BLaER1 treated with 17β-estradiol and CSF1 and Interleukin-3, amounts not matched to agents 10 nM and 100 nM (cell line): ENCODE results near the gene ARHGAP27.
A peak's percentile ranks its signal among the peaks of the same experiment; 100 is the strongest.

Experiments used
- H3K27ac ChIP-seq, 11 experiments: shearing (Covaris generic); formaldehyde crosslinking; 2 replicates each; pipeline ENCODE4 v1.8.1; 2022
- H3K27me3 ChIP-seq, 11 experiments: shearing (Covaris generic); formaldehyde crosslinking; 2 replicates each; pipeline ENCODE4 v1.8.1; 2022
- H3K36me3 ChIP-seq, 11 experiments: shearing (Covaris generic); formaldehyde crosslinking; 2 replicates each; pipeline ENCODE4 v1.8.1; 2022
- H3K4me1 ChIP-seq, 10 experiments: shearing (Covaris generic); formaldehyde crosslinking; 2 replicates each; pipeline ENCODE4 v1.8.1; 2022
- H3K4me2 ChIP-seq, 11 experiments: shearing (Covaris generic); formaldehyde crosslinking; 2 replicates each; pipeline ENCODE4 v1.8.1; 2022
- H3K4me3 ChIP-seq, 10 experiments: shearing (Covaris generic); formaldehyde crosslinking; 2 replicates each; pipeline ENCODE4 v1.8.1; 2022
- H3K9ac ChIP-seq, 11 experiments: shearing (Covaris generic); formaldehyde crosslinking; 2 replicates each; pipeline ENCODE4 v1.8.1; 2022
- H3K9me3 ChIP-seq, 11 experiments: shearing (Covaris generic); formaldehyde crosslinking; replicated peaks in 1 of 11; 2 replicates each; pipeline ENCODE4 v1.8.1; 2022
- H4K20me1 ChIP-seq, 11 experiments: shearing (Covaris generic); formaldehyde crosslinking; 2 replicates each; pipeline ENCODE4 v1.8.1; 2022
- Cebpa-rat ChIP-seq, 11 experiments: shearing (Covaris generic); IDR thresholded peaks; 2 replicates each; pipeline ENCODE4 v1.8.1; 2022

The ARHGAP27 gene

GRCh38 chr17:45436161-45436560 is 3.5 kb upstream of the ARHGAP27 start:
- Histone ChIP-seq H3K27me3 (no peaks in the 10 kb centered on the region; a peak in 1 of 22 replicates), H3K4me3 (no peak overlapping the region; a peak in 1 of 20 replicates), H3K4me2 (peak overlapping the region in 10 of 11 experiments; percentile 59 to 100 (median 100); a peak in 19 of 22 replicates), H3K9ac (peak overlapping the region in 6 of 11 experiments; percentile 36 to 67 (median 58); a peak in 9 of 22 replicates), H3K36me3 (peaks cover 0 to 45% (median 31%) of the 10 kb centered on the region in 11 experiments; a peak in 16 of 22 replicates), H4K20me1 (peaks cover 0 to 51% (median 10%) of the 10 kb centered on the region in 11 experiments; a peak in 12 of 22 replicates), H3K27ac (peak overlapping the region in 4 of 11 experiments; percentile 24 to 72 (median 64); a peak in 3 of 22 replicates), H3K4me1 (peaks cover 36 to 97% (median 93%) of the 10 kb centered on the region in 10 experiments), H3K9me3 (no peaks in the 10 kb centered on the region)
- no peak for TF ChIP-seq Cebpa-rat (IDR thresholded peaks at IDR 0.05)

- Histone ChIP-seq H3K36me3 (peaks cover 0 to 45% (median 31%) of the 10 kb centered on the region in 11 experiments; a peak in 16 of 22 replicates), H3K4me2 (peak overlapping the region in 10 of 11 experiments; percentile 44 to 100 (median 100); a peak in 21 of 22 replicates)
These were observed 2.8 kb upstream of the ARHGAP27 start for GRCh38 chr17:45435481-45435880.

GRCh38 chr17:45433159-45433535 is 477 bp upstream of the ARHGAP27 start:
- no peaks in the 10 kb centered on the region; a peak in 1 of 22 replicates for H3K27me3 ChIP-seq
- peak overlapping the region in 9 of 11 experiments; percentile 29 to 87 (median 74); a peak in 17 of 22 replicates for H3K27ac ChIP-seq
- peaks cover 64 to 97% (median 93%) of the 10 kb centered on the region in 10 experiments for H3K4me1 ChIP-seq
- peak overlapping the region in 9 of 11 experiments; percentile 45 to 85 (median 79); a peak in 13 of 22 replicates for H3K9ac ChIP-seq
- TF ChIP-seq Cebpa-rat (IDR thresholded peaks at IDR 0.05): no peak
- peaks cover 0 to 49% (median 22%) of the 10 kb centered on the region in 11 experiments; a peak in 14 of 22 replicates for H4K20me1 ChIP-seq
- H3K9me3 ChIP-seq: no peaks in the 10 kb centered on the region
- H3K36me3 ChIP-seq: peaks cover 0 to 35% (median 26%) of the 10 kb centered on the region in 11 experiments; a peak in 17 of 22 replicates
- peak overlapping the region in 6 of 10 experiments; percentile 68 to 80 (median 71); a peak in 7 of 20 replicates for H3K4me3 ChIP-seq
- peak overlapping the region; percentile 97 to 100 (median 99) for H3K4me2 ChIP-seq

More at GRCh38 chr17:45435481-45435880, 2.8 kb upstream of the ARHGAP27 start:
- no peaks in the 10 kb centered on the region for H3K9me3 ChIP-seq
- H3K27ac ChIP-seq: peak overlapping the region in 3 of 11 experiments; percentile 23 to 72 (median 24); a peak in 6 of 22 replicates
- H3K4me3 ChIP-seq: no peak overlapping the region
- H3K9ac ChIP-seq: peak overlapping the region in 6 of 11 experiments; percentile 36 to 67 (median 58); a peak in 10 of 22 replicates
- peaks cover 42 to 97% (median 93%) of the 10 kb centered on the region in 10 experiments for H3K4me1 ChIP-seq
- no peaks in the 10 kb centered on the region; a peak in 1 of 22 replicates for H3K27me3 ChIP-seq
- H4K20me1 ChIP-seq: peaks cover 0 to 46% (median 11%) of the 10 kb centered on the region in 11 experiments; a peak in 13 of 22 replicates
- TF ChIP-seq Cebpa-rat (IDR thresholded peaks at IDR 0.05): no peak

GRCh38 chr17:45431531-45432404 is 902 bp downstream of the ARHGAP27 start:
- Histone ChIP-seq H3K27ac (peak overlapping the region; percentile 32 to 87 (median 73); a peak in 21 of 22 replicates), H3K4me1 (peaks cover 66 to 97% (median 93%) of the 10 kb centered on the region in 10 experiments), H3K27me3 (no peaks in the 10 kb centered on the region; a peak in 1 of 22 replicates), H3K4me3 (peak overlapping the region; percentile 59 to 80 (median 70)), H3K36me3 (peaks cover 0 to 28% (median 18%) of the 10 kb centered on the region in 11 experiments; a peak in 17 of 22 replicates), H4K20me1 (peaks cover 10 to 49% (median 25%) of the 10 kb centered on the region in 11 experiments; a peak in 14 of 22 replicates), H3K4me2 (peak overlapping the region; percentile 97 to 100 (median 99)), H3K9me3 (no peaks in the 10 kb centered on the region), H3K9ac (peak overlapping the region; percentile 73 to 85 (median 77))
- no peak for TF ChIP-seq Cebpa-rat (IDR thresholded peaks at IDR 0.05)

- peak overlapping the region; percentile 59 to 80 (median 70) for H3K4me3 ChIP-seq
- peak overlapping the region in 10 of 11 experiments; percentile 27 to 90 (median 70); a peak in 19 of 22 replicates for H3K27ac ChIP-seq
- H3K9me3 ChIP-seq: no peaks in the 10 kb centered on the region
- H3K4me1 ChIP-seq: peaks cover 69 to 97% (median 93%) of the 10 kb centered on the region in 10 experiments
- peaks cover 7 to 49% (median 24%) of the 10 kb centered on the region in 11 experiments; a peak in 15 of 22 replicates for H4K20me1 ChIP-seq
- peak overlapping the region; percentile 64 to 85 (median 77); a peak in 21 of 22 replicates for H3K9ac ChIP-seq
- peak overlapping the region; percentile 97 to 100 (median 99) for H3K4me2 ChIP-seq
- H3K36me3 ChIP-seq: peaks cover 0 to 20% (median 9%) of the 10 kb centered on the region in 11 experiments; a peak in 15 of 22 replicates
- no peak for TF ChIP-seq Cebpa-rat (IDR thresholded peaks at IDR 0.05)
- H3K27me3 ChIP-seq: no peaks in the 10 kb centered on the region; a peak in 1 of 22 replicates
These were observed 1.7 kb downstream of the ARHGAP27 start for GRCh38 chr17:45430738-45431530.

- H3K4me2 ChIP-seq: peak overlapping the region; percentile 97 to 100 (median 99)
These were observed 2.5 kb downstream of the ARHGAP27 start for GRCh38 chr17:45430006-45430737.

More at GRCh38 chr17:45430006-45430737, 2.5 kb downstream of the ARHGAP27 start:
- no peak for TF ChIP-seq Cebpa-rat (IDR thresholded peaks at IDR 0.05)
- peaks cover 3 to 50% (median 26%) of the 10 kb centered on the region in 11 experiments; a peak in 16 of 22 replicates for H4K20me1 ChIP-seq
- H3K9me3 ChIP-seq: no peaks in the 10 kb centered on the region
- H3K4me3 ChIP-seq: peak overlapping the region; percentile 38 to 80 (median 70); a peak in 15 of 20 replicates
- H3K36me3 ChIP-seq: peaks cover 0 to 15% (median 3%) of the 10 kb centered on the region in 11 experiments; a peak in 7 of 22 replicates
- H3K9ac ChIP-seq: peak overlapping the region in 9 of 11 experiments; percentile 73 to 85 (median 79); a peak in 17 of 22 replicates
- H3K4me1 ChIP-seq: peaks cover 76 to 97% (median 93%) of the 10 kb centered on the region in 10 experiments
- H3K27ac ChIP-seq: peak overlapping the region in 9 of 11 experiments; percentile 76 to 90 (median 85); a peak in 17 of 22 replicates
- H3K27me3 ChIP-seq: no peaks in the 10 kb centered on the region; a peak in 1 of 22 replicates
